HL-60/S4 treated with phorbol 12-myristate 13-acetate at 8.2 ng/mL for 4 days and 3 days (cell line): ENCODE measurements around the gene NLE1.

ENCODE experiments used
- in situ Hi-C: fragments of 300-500 bp; cut with MboI; formaldehyde crosslinking; loops from 2 replicates; pipeline ENCODE4 v1.15.0; 2022; ENCODE audit warnings: low sequenced_read_pairs

NLE1 gene

DNA sequence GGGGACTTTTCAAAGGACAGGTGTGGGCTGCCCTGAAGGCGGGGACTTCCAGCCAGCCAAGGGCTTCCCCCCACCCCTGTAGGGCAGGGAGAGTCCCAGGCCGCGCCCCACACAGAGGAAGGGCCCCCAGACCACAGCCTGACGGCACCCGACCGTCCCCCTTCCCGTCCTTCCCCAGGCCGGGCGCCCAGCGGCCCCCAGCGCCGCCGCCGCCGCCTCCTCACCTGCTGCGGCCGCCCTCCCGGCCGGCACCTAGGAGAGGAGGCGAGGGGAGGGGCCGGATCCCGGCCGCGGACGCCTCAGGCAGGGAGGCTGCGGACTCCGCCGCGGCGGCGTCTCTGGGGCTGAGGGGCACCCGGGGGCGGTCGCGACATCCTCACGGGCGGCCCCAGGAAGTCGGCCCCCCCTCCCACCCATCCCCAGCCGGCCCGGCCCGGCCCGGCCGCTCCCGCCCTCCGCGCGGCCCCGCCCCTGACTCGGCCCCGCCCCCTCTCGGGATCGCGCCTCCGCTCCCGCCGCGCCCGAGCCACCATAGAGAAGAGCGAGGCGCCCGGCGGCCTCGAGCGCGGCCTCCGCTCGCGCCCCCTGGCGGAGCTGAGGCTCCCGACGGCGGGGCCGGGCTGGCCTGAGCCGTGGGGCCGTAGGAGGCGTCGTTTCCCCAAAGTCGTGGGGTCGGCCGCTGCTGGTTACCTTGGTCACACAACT, 53.1 kb downstream of the NLE1 start:
- in situ Hi-C loops = no loop called here

DNA sequence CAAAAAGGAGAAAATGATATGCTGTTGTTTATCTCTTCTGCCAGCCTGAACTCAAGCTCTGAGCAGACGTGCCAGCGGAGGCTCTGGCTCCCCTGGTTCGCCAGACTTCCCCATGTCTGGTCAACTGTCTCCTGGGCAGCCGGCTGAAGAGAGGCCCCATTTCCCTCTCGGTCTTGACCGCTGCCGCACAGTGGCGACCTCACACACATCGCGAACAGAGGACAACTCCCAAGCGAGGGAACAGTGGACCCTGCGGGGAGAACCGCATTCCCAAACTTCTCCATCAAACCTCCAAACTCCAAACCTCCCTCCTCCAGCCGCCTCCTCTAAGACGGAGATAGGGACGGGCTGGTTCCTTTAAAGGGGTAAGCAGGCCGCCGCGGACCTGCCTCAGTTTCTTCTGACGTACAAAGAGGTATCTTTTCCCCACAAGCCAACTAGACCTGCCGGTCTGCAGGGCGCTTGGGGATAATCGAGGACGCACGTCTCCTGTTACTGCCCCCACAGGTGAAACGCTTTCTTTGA, 53.7 kb downstream of the NLE1 start:
- in situ Hi-C loops = no loop called here

DNA sequence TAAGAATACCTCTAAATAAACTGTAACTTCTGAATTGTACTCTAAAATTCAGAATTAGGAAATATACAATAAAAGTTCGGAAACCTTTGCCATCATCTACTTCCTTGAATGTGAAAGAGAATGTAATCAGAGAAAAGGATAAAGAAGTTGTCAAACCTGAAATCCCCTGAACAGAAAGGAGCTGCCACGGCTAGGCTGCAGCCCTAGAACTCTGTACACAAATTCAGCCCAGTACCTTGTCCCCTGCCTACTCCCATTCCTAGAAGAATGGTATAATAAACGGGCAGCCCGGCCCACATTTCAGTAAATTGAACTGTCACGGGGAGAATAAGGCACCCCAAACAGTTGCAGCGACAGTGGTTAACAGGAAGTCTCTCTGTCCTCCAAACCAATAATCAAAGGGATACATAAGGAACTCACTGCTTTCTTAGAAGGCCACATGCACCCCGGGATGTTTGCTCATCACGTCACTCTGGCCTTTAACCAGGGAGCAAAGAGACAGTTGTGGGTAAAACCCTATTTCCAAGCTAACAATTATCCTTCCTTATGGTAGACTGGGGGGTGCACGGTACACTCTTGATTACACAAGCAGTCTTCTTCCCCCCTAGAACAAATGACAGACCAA, 54.3 kb downstream of the NLE1 start:
- in situ Hi-C loops = no loop called here

DNA sequence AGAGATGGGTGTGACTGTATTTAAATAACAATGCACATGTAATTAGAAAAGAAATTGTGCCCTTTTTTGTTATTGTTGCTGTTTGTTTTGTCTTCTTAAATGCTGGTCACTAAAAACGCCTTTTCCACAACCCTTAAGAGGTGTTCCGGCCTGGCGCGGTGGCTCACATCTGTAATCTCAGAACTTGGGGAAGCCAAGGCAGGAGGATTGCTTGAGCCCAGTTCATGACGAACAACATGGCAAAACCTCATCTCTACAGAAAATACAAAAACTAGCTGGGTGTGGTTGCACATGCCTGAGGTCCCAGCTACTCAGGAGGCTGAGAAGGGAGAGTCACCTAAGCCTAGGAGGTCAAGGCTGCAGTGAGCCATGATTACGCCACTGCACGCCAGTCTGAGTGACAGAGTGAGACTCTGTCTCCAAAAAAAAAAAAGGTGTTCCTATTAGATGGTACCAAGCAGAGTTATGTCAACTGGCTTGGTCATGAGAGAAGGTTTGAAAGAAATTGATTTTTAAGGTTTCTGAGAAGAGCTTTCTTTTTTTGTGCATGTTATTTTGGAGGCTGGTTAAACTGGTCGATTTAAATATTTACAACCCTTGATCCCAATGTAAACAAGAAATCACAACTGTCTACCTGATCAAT, 55.1 kb downstream of the NLE1 start:
- in situ Hi-C loops = no loop called here

DNA sequence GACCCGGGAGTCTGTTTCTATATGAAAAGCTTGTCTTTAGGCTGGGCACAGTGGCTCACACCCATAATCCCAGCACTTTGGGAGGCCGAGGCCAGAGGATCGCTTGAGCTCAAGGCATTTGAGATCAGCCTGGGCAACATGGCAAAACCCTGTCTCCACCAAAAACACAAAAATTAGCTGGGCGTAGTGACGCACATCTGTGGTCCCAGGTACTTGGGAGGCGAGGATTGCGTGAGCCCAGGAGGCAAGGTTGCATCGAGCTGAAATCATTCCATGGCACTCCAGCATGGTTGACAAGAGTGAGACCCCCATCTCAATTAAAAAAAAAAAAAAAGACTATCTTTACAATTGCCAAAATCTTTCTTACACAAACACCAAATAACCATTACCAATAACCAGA, 55.9 kb downstream of the NLE1 start:
- in situ Hi-C loops = no loop called here

DNA sequence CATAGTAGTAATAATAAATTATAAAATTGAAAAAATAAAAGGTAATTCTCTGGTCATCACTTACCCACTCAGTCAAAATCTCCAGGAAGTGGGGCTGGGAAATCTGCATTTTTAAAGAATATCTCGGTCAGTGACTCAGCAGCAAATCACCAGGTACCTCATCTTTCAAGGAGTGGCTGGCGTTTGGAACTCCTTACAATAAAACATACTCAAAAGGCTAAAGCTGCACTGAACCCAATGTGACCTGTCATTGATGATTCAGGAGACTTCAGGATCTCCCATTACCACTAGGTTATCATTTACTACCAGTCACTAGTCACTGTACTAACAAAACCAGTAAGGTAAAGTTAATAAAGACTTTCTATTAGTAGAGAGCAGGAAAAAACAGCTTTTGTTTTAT, 57.1 kb downstream of the NLE1 start:
- in situ Hi-C loops = no loop called here

DNA sequence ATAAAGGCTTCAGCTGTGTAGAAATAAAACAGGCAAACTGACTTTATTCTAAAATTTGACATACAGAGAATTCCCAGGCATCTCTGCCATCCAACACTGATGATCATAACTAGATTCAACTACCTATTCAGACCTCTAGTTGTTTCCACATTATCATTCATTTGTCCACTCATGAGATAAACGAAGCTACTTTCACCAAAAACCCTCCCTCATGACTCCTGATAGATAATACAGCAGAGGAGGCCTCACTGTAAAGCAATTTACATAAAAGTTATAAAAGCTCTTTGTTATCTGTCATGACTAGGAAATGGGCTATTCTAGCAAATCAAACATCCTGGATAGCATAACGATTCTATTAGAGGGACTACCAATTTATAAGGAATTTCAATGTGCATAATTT, 59.0 kb downstream of the NLE1 start:
- in situ Hi-C loops = no loop called here

DNA sequence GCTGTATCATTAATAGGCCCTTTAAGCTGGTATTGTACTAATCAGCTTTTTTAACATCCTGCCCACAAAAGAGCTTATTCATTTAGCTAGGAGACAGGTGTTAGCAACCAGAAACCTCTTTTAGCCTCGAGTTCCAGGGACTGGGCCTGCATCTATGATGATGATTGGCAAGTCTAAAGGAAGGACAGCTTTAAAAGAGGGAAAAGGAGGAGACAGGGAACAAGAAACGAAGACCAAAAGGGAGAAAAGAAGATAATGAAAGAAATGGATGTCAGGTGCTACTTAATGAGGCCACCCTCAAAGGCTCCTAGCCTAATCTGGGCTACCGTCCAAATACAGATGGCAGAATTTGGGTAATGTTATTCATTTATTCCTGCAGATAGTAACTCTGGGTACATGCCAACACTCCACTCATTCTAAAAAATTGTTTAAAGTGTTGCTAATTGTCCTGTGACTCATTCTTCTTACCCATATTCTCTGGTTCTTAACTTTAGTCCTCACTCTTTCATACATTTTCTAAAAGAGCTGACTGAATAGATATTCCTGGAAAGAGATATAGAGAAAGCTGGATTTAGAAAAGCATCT, 59.9 kb downstream of the NLE1 start:
- in situ Hi-C loops = no loop called here

DNA sequence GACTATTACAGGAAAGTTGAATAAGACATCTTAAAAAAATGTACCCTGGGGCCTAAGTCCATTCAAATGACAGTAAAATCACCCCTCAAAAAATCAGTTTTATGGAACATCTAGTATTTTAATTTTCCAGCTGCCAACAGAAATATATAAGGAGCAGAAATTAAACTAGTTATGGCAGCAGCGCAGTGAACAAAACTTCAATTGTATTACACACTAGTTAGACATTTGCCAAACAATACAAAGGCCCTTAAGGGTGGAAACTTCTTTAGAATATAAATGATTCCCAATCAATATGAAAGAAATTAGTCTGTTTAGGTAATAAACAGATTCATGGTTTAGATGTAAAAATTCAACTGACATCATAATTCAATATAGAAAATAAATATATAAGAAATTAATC, 60.5 kb downstream of the NLE1 start:
- in situ Hi-C loops = no loop called here

DNA sequence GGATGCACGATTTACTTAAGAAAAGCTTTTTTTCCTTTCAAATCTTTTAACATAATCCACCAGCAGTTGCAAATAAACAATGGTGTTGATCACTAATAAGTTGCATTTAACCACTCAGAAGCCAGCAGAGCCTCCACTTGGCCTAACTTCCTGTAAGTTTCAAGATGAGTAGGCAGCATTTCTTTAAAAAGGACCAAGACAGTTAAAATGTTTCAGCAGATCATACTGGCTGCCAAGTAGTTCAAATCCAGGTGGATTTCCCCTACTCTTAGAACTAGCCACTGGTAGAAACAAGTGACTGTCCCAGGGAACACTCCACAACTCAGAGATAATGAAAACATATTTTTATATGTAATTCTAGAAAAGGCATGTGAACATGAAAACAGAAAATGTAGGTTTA, 61.6 kb downstream of the NLE1 start:
- in situ Hi-C loops = no loop called here

DNA sequence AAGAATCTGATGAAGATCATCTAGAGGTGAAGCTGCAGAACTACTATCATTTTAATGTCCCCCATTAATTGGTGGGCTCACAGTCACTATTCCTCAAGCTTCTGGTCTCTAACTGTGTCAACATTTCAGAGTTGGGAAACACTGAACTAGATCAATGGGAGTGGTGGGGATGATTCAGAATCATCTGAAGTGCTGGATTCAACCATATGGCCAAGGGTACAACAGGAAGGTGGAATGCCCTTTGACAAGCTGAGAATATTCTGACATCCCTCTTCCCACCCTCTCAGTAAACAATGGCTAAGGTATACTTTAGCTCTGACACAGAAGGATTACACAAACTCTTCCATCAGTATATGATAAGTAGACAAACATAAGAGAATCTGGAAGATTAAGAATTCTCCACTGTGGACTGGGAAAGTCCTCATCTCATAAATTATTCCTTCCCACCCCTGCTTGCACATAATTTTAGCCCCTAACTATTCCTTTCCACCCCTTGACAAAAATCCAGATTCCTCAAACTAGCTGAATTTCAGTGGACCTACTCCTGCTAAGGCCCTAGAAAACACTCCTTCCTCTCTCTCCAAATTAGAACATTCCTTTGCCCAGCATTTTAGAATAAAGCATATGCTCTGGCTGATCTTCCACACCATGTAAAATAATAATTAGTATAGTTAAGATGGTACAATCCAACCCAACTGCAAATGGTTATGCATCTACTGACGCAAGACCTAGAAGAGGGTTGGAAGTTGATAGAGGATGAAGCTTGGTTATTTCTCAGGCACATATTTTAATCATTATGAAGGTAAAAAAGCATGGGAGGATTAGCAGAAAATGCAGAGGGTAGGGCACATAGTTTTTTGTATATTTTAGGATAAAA, 62.3 kb downstream of the NLE1 start:
- in situ Hi-C loops = no loop called here
